ENCODE results near the gene MPG. TPM values are rescaled to one million over a fixed set of nuclear protein-coding genes. Genes with fewer than 3 reads are reported as not detected.

The MPG gene
- total RNA-seq, 1 experiment from 2014 or later, result 32.6 TPM

DNA sequence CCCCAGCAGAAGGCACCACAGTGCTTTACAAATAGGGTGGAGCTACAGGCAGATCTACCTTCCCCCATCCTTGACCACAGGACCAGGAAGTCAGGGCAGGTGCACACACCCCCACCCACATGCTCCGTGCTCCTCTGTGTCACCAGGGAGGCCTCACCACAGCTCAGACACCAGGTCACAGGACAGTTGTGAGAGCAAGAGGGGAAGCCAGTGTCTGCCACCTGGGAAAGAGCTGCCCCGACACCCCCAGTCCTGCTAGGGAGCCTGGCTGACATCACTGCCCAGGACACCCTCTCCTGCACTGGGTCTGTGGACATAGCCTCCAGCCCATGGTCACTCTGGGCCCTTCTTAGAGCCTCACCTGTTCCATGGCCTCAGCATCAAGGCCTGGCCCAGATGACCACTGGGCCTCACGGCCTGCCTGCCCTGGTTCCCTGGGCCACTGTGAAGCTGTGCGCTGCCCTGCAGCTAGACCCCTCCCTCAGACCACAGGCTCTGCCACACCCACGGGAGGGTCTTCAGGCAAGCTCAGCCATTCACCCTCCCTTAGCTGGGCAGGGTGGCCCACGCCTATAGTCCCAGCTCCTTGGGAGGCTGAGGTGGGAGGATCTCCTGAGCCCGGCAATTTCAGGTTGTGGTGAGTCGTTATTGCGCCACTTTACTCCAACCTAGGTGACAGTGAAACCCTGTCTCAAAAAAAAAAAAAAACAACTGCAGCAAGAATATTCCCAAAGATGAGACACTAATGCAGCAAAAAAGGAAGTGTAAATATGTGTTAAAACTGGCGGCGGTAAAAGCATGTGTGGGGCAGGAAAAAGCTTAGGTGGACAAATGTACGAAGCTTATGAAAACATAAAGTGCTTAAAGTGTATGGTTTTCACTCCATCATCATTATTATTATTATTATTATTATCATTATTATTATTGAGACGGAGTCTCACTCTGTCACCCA, 38.8 kb upstream of the MPG start:
- Histone ChIP-seq H3K4me1 (ENCODE audit: control insufficient read depth in 1 of 2, insufficient read depth in 2 of 2, low read length in 2 of 2) (peaks cover 0 to 7% of the 10 kb centered on the region in 2 experiments; a peak in 1 of 4 replicates), H3K9me3 (ENCODE audit: control insufficient read depth in 1 of 2, insufficient read depth in 1 of 2, low read depth in 1 of 2, low read length in 2 of 2) (no peaks in the 10 kb centered on the region), H3K79me2 (ENCODE audit: insufficient read depth, low read length) (no peaks in the 10 kb centered on the region), H3K9ac (ENCODE audit: low read length) (no peak overlapping the region), H3K27ac (ENCODE audit: low read depth, low read length) (no peak overlapping the region; the same call in 1 of the 2 replicates), H3K36me3 (ENCODE audit: control insufficient read depth in 1 of 2, insufficient read depth in 2 of 2, low read length in 2 of 2) (no peaks in the 10 kb centered on the region; a peak in 1 of 4 replicates), H3K4me2 (ENCODE audit: low read length) (no peak overlapping the region), H2AFZ (ENCODE audit: low read depth, low read length, poor library complexity, severe bottlenecking) (no peak overlapping the region), H4K20me1 (ENCODE audit: insufficient read depth) (no peaks in the 10 kb centered on the region), H3K27me3 (ENCODE audit: insufficient read depth, low read length) (no peaks in the 10 kb centered on the region), H3K4me3 (replicated peaks in 1 of 2; ENCODE audit: low read depth in 1 of 2, low read length in 2 of 2) (no peak overlapping the region), H3K9me2 (ENCODE audit: insufficient read depth) (no peaks in the 10 kb centered on the region)
- TF ChIP-seq POLR2AphosphoS5 (IDR thresholded peaks at IDR 0.05; ENCODE audit: low read depth, low read length) (no peak), CEBPB (IDR thresholded peaks at IDR 0.05; ENCODE audit: low read depth) (peak; percentile 50), SIN3A (IDR thresholded peaks at IDR 0.05; ENCODE audit: low read depth) (no peak), ZFX (IDR thresholded peaks at IDR 0.05) (no peak), TCF7L2 (IDR thresholded peaks at IDR 0.05; ENCODE audit: borderline replicate concordance, extremely low read depth, insufficient read depth, insufficient read length) (no peak), YY1 (IDR thresholded peaks at IDR 0.05; ENCODE audit: extremely low read depth, insufficient replicate concordance, low read depth, low read length) (no peak), SP1 (IDR thresholded peaks at IDR 0.05; ENCODE audit: low read depth) (no peak)
- TF ChIP-seq, protein P1, sequence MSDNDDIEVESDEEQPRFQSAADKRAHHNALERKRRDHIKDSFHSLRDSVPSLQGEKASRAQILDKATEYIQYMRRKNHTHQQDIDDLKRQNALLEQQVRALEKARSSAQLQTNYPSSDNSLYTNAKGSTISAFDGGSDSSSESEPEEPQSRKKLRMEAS (IDR thresholded peaks at IDR 0.05), result peak; percentile 64
- TF ChIP-seq, protein P2, sequence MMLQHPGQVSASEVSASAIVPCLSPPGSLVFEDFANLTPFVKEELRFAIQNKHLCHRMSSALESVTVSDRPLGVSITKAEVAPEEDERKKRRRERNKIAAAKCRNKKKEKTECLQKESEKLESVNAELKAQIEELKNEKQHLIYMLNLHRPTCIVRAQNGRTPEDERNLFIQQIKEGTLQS (IDR thresholded peaks at IDR 0.05), result no peak
- peak; percentile 58 for ATAC-seq
- BruUV-seq (replicated peaks), result no TSS peak
- POLR2A ChIA-PET, result no interaction called here
- CTCF ChIA-PET, result no interaction called here
- DNase-seq (ENCODE audit: low read depth, low spot score), result no peak
- intact Hi-C loops (cut with micrococcal nuclease), result no loop called here
- RAD21 ChIA-PET (ENCODE audit: low non-redundant PET in 1 of 2, low total read pairs in 2 of 2, uncharacterized antibody in 2 of 2, unreplicated experiment in 2 of 2), result no interaction called here
